Measurements from ENCODE around the gene AHDC1. TPM values are rescaled to one million over a fixed set of nuclear protein-coding genes. Genes with fewer than 3 reads are reported as not detected.

AHDC1 gene
- polyA plus RNA-seq, 1 donor, result 19.5 TPM

DNA sequence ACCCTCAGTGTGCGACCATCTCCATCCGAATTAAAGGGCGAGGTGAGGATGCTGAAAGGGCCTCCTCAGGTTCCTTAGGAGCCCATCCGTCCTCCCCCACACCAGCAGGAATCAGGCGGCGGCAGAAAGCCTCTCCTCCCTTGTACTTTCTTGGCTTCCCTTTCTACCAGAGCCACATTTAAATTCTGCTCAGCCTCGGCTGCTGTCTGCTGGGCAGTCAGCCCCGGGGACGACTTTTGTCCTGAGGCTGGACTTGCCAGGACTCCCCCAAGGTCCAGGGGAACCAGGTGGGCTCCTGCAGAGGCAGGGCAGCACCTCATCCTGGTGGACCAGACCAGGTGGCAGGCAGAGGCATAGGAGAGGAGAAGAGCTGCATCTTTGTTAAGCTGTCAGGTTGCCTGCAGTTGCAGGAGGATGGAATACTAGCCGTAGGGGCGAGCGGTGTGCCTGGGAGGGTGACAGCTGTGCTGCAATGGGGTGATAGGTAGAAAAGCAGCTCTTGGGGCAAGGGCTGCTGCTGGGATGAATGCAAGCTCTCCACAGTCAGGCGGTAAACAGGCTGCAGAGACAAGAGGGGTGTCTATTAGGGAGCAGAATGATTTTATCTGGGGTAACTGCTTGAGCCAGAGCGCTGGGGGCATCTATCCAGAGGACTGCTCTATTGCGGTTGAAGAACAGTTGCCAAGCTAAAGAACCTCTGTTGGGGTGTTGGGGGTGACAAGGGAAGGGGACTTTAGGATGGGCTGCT, 67.8 kb downstream of the AHDC1 start:
- no peak for DNase-seq
- Histone ChIP-seq H3K4me3 (ENCODE audit: low read length) (no peak overlapping the region), H3K36me3 (ENCODE audit: control insufficient read depth, insufficient read depth, low read length) (peaks cover 44% of the 10 kb centered on the region), H3K27ac (ENCODE audit: low read length) (no peak overlapping the region), H3K27me3 (ENCODE audit: control insufficient read depth, insufficient read depth, low read length) (no peaks in the 10 kb centered on the region), H3K9me3 (ENCODE audit: control insufficient read depth, low read depth, low read length) (no peaks in the 10 kb centered on the region), H3K4me1 (ENCODE audit: control insufficient read depth, insufficient read depth, low read length) (peaks cover 16% of the 10 kb centered on the region)
- no CpG with 5 or more reads among the region's 15 CpGs for WGBS (ENCODE audit: insufficient coverage, low lambda C conversion rate)

DNA sequence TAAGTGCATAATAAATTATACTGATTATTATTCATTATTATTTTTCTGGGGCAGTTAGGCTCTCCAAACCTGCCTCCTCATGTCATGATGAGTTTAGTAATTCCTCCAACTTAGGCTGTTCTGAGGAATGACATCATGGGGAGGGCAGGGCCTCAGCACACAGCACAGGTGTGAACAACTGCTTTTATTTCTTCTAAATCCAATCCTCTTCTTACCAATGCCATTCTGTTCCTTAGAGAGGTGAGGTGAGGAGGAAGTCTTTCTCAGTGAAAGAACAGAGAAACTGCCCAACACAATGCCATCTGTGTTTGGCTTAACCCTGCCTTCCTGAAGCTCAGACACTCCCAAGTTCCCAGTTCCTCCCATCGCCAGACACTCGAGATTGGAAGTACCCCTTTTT, 68.6 kb downstream of the AHDC1 start:
- H3K36me3 ChIP-seq (ENCODE audit: control insufficient read depth, insufficient read depth, low read length), result peaks cover 41% of the 10 kb centered on the region
- H3K27ac ChIP-seq (ENCODE audit: low read length), result no peak overlapping the region
- H3K4me1 ChIP-seq (ENCODE audit: control insufficient read depth, insufficient read depth, low read length), result peaks cover 8% of the 10 kb centered on the region
- H3K9me3 ChIP-seq (ENCODE audit: control insufficient read depth, low read depth, low read length), result no peaks in the 10 kb centered on the region
- no peak for DNase-seq
- no peak overlapping the region for H3K4me3 ChIP-seq (ENCODE audit: low read length)
- H3K27me3 ChIP-seq (ENCODE audit: control insufficient read depth, insufficient read depth, low read length), result no peaks in the 10 kb centered on the region
- WGBS (ENCODE audit: insufficient coverage, low lambda C conversion rate), result no CpG with 5 or more reads among the region's 2 CpGs

DNA sequence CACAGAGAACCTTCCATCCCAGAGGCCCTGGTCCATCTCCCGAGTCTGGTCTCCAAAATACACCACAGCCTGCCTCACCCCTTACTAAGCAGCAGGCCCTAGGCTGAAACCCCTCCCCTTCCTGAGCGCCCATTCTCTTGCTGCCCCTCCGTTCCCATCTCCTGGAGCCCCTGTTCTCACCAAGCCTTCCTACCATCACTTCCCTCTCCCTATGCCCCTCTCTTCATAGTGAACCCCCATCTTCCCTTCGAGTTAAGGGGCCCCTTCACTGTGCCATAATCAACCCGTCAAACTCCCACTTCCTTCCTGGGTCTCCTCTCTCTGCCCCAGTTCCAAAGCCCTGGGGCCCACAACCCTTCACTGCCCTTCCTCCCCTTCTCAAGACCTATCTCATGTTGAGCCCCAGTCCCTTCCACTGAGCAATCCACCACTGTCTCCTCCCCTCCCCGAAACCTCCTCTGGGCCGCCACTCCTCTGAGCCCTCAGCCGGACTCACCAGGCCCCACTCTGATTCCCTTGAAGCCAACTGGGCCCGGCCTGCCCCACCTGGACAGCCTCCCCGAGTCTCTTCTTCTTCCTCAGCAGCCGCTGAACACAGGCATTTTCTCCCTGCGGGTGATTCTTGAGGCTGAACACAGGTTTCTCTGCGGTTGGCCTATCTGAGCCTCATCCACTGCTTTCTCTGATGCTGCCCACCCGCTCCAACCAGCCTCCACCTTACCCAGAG, 71.8 kb downstream of the AHDC1 start:
- H3K9me3 ChIP-seq (ENCODE audit: control insufficient read depth, low read depth, low read length), result no peaks in the 10 kb centered on the region
- H3K27me3 ChIP-seq (ENCODE audit: control insufficient read depth, insufficient read depth, low read length), result no peaks in the 10 kb centered on the region
- 69% methylated on average over 3 of the region's 14 CpGs for WGBS (ENCODE audit: insufficient coverage, low lambda C conversion rate)
- peaks cover 21% of the 10 kb centered on the region for H3K4me1 ChIP-seq (ENCODE audit: control insufficient read depth, insufficient read depth, low read length)
- H3K36me3 ChIP-seq (ENCODE audit: control insufficient read depth, insufficient read depth, low read length), result peaks cover 30% of the 10 kb centered on the region
- no peak overlapping the region for H3K4me3 ChIP-seq (ENCODE audit: low read length)
- no peak overlapping the region for H3K27ac ChIP-seq (ENCODE audit: low read length)
- DNase-seq, result no peak

DNA sequence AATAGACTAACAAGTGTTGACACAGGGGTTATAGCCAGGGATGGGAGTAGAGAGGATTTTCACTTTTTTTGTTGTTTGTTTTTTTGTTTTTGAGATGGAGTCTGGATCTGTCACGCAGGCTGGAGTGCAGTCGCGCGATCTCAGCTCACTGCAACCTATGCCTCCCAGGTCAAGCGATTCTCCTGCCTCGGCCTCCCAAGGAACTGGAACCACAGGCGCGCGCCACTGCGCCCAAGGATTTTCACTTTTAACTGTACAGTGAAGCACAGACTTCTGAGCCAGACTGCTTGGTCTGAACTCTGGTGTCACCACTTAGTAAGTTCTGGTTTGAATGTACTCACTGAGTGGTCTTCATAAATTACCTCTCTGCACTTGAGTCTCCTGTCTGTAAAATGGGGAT, 73.8 kb downstream of the AHDC1 start:
- Histone ChIP-seq H3K4me1 (ENCODE audit: control insufficient read depth, insufficient read depth, low read length) (peaks cover 36% of the 10 kb centered on the region), H3K27me3 (ENCODE audit: control insufficient read depth, insufficient read depth, low read length) (no peaks in the 10 kb centered on the region), H3K9me3 (ENCODE audit: control insufficient read depth, low read depth, low read length) (no peaks in the 10 kb centered on the region), H3K4me3 (ENCODE audit: low read length) (no peak overlapping the region), H3K27ac (ENCODE audit: low read length) (peak overlapping the region; percentile 98), H3K36me3 (ENCODE audit: control insufficient read depth, insufficient read depth, low read length) (peaks cover 21% of the 10 kb centered on the region)
- WGBS (ENCODE audit: insufficient coverage, low lambda C conversion rate), result no CpG with 5 or more reads among the region's 10 CpGs
- DNase-seq, result no peak

DNA sequence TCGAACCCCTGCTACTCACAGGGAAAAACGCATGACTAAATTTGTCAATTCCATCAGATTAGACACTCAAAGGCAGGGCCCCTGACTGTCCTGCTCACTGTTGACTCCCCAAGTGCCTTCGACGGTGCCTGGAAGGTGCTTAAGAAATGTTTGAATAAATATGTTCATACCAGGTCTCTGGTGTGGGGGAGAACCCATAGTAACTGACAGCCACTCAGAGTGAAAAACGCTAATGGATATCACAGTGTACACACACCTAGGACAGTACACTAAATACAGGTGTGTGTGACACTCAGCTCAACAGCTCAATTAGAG, 74.3 kb downstream of the AHDC1 start:
- Histone ChIP-seq H3K9me3 (ENCODE audit: control insufficient read depth, low read depth, low read length) (no peaks in the 10 kb centered on the region), H3K4me3 (ENCODE audit: low read length) (no peak overlapping the region), H3K36me3 (ENCODE audit: control insufficient read depth, insufficient read depth, low read length) (peaks cover 21% of the 10 kb centered on the region), H3K4me1 (ENCODE audit: control insufficient read depth, insufficient read depth, low read length) (peaks cover 41% of the 10 kb centered on the region), H3K27ac (ENCODE audit: low read length) (peak overlapping the region; percentile 98), H3K27me3 (ENCODE audit: control insufficient read depth, insufficient read depth, low read length) (no peaks in the 10 kb centered on the region)
- WGBS (ENCODE audit: insufficient coverage, low lambda C conversion rate), result no CpG with 5 or more reads among the region's 5 CpGs
- DNase-seq, result no peak

DNA sequence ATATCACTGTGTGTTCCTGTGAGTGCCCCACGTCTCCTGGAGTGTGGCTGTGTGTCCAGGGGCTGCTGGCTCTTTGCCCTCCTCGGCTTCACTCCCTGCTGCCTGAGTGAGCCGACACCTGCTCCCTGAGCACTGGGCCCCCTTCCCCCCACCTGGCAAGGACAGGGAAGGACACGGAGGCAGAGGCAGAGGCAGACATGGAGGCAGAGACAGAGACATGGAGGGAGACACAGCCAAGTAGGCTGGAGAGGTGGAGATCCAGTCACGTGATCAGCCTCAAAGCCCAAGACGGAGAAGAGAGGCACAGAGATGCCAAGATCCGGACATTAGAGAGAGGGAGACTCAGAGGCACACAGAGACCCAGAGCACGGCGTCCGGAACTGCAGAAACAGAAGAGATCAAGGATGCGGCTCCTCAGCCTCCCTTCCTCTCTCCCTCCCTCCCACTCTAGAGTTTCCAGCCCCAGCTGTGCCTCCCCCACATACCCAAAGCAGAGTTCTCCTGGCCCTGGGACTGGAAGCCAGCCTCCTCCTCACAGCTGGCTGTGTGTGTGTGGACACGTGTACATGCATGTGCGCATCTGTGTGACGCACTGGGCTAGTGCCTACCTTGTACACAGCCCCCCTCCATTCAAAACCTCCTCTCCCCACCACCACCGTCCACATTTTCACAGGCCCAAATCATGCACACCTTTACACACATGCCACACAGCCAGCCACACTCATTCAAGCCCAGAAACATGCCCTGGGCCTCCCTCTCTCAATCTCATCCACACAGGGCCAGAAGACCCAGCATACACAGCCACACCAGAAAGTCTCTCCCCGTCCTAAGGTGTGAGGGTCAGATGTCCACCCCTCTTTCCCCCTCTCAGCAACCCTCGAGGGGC, 74.9 kb downstream of the AHDC1 start:
- Histone ChIP-seq H3K36me3 (ENCODE audit: control insufficient read depth, insufficient read depth, low read length) (peaks cover 17% of the 10 kb centered on the region), H3K4me1 (ENCODE audit: control insufficient read depth, insufficient read depth, low read length) (peaks cover 47% of the 10 kb centered on the region), H3K27me3 (ENCODE audit: control insufficient read depth, insufficient read depth, low read length) (no peaks in the 10 kb centered on the region), H3K4me3 (ENCODE audit: low read length) (peak overlapping the region; percentile 36), H3K9me3 (ENCODE audit: control insufficient read depth, low read depth, low read length) (no peaks in the 10 kb centered on the region), H3K27ac (ENCODE audit: low read length) (peak overlapping the region; percentile 98)
- DNase-seq, result no peak
- no CpG with 5 or more reads among the region's 17 CpGs for WGBS (ENCODE audit: insufficient coverage, low lambda C conversion rate)

DNA sequence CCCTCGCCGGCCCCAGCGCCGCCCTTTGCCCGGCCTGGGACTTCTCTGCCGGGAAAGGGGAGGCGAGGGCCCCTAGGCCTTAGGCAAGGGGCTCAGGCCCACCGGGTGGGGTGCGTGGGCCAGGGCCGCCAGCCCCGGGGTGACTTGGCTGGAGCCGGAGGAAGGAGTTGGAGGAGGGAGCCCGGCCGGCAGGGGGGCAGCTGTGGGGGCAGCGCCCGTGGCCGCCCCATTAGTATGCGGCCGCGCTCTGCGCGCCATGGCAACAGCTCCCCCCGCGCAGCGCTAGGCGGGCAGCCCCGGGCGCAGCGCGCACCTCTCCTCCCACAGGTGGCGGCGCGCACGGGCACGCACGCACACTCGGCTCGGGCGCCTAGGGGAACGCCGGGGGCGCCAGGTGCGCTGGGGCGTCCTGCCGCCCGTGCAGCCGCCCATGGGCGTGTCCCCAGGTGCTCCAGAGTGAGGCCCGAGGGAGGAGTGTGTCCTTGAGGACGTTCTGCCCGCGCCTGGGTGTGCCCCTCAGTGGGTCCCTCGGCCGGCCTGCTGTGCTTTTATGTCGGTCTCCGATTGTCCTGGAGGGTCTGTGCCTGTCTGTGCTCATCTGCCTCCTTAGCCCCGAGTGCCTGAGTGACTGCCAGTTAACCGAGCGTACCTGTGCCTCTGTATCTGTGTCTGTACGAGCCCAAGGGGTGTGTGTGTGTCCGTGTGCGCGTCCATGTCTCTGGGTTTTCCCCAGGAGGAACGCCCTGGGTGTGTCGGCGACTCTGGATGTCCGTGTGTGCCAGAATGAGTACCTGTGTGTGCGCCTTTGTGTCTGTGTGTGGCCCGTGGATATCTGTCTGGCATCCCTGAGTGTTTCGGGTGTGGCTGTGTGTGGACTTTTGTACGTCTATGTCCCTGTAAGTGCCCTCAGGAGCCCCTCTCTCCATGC, 75.8 kb downstream of the AHDC1 start:
- Histone ChIP-seq H3K9me3 (ENCODE audit: control insufficient read depth, low read depth, low read length) (no peaks in the 10 kb centered on the region), H3K4me3 (ENCODE audit: low read length) (peak overlapping the region; percentile 54), H3K27ac (ENCODE audit: low read length) (peak overlapping the region; percentile 98), H3K27me3 (ENCODE audit: control insufficient read depth, insufficient read depth, low read length) (no peaks in the 10 kb centered on the region), H3K36me3 (ENCODE audit: control insufficient read depth, insufficient read depth, low read length) (peaks cover 7% of the 10 kb centered on the region), H3K4me1 (ENCODE audit: control insufficient read depth, insufficient read depth, low read length) (peaks cover 56% of the 10 kb centered on the region)
- DNase-seq, result peak; percentile 91 to 97
- no CpG with 5 or more reads among the region's 71 CpGs for WGBS (ENCODE audit: insufficient coverage, low lambda C conversion rate)

DNA sequence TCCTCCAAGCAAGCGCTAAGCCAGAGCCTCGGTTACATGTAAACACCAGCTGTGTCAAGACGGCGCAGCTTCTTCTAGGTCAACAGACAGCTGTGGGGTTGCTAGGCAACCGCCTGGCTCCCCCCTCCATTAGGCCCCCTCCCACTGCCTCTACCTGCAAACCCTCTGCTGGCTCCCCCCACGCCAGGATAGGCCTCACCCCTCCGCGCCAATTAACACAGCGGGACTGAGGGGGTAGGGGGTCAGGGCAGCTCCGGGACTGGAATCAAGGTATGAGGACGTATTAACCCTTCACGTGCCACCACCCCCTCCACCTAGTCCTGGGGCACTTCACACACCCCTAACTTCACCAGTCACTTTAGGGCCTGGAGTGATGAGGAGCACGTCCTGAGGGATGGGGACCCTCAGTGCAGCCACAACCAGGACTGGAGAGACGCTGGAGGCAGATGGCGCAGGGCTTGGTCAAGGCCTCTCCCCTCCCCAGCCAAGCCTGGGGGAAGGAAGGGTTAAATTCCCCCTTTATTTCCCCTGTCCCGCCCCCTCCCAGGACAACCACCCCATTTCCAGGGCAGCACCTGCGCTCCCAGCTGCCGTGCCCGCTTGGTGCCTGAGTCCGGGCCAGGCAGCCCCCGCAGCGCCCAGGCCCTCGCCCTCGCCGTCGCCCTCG, 76.6 kb downstream of the AHDC1 start:
- H3K27ac ChIP-seq (ENCODE audit: low read length), result peak overlapping the region; percentile 98
- no peaks in the 10 kb centered on the region for H3K9me3 ChIP-seq (ENCODE audit: control insufficient read depth, low read depth, low read length)
- H3K4me3 ChIP-seq (ENCODE audit: low read length), result peak overlapping the region; percentile 54
- peaks cover 3% of the 10 kb centered on the region for H3K36me3 ChIP-seq (ENCODE audit: control insufficient read depth, insufficient read depth, low read length)
- WGBS (ENCODE audit: insufficient coverage, low lambda C conversion rate), result no CpG with 5 or more reads among the region's 27 CpGs
- H3K27me3 ChIP-seq (ENCODE audit: control insufficient read depth, insufficient read depth, low read length), result no peaks in the 10 kb centered on the region
- peak; percentile 87 to 93 for DNase-seq
- H3K4me1 ChIP-seq (ENCODE audit: control insufficient read depth, insufficient read depth, low read length), result peaks cover 64% of the 10 kb centered on the region

DNA sequence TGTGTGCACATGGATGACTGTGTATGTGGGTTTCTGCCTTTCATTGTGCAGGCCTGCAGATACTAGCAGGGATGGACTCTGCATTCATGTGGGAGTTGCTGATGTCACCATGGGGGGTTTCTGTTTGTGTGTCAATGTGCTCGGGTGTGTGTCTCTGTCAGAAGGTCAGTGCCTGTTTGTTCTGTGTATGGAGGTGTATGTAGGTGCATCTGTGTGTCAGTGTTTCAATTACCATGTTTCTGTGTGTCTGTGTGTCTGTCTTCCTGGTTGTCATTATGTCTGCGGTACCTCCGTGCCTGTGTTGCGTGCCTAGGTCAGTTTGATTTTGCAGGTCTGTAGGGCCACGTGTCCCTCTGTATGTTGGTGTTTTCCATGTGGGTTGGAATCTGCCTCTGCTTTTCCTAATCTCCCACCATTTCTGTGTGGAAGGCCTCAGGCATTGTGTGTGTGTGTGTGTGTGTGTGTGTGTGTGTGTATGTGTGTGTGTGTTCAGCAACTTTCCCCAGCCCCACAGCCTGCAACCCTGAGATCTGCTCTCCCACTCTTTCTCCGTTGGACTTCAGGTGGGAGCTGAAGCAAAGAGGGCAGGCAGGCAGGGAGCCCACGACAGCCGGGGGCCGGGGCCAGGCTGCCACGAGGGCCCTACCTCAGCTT, 77.2 kb downstream of the AHDC1 start:
- peak overlapping the region; percentile 98 for H3K27ac ChIP-seq (ENCODE audit: low read length)
- H3K4me1 ChIP-seq (ENCODE audit: control insufficient read depth, insufficient read depth, low read length), result peaks cover 71% of the 10 kb centered on the region
- peaks cover 3% of the 10 kb centered on the region for H3K36me3 ChIP-seq (ENCODE audit: control insufficient read depth, insufficient read depth, low read length)
- no peaks in the 10 kb centered on the region for H3K27me3 ChIP-seq (ENCODE audit: control insufficient read depth, insufficient read depth, low read length)
- DNase-seq, result peak in 1 of 2 donors; percentile 78
- no peaks in the 10 kb centered on the region for H3K9me3 ChIP-seq (ENCODE audit: control insufficient read depth, low read depth, low read length)
- H3K4me3 ChIP-seq (ENCODE audit: low read length), result peak overlapping the region; percentile 54
- WGBS (ENCODE audit: insufficient coverage, low lambda C conversion rate), result no CpG with 5 or more reads among the region's 10 CpGs

All from large intestine (tissue), 3 donors.